Lower leg skin (tissue), 3 donors: ENCODE results near the gene VAV3.

Experiments
- POLR2A ChIP-seq, 2 donors: fragments of 450-650 bp; IDR thresholded peaks; one replicate each; pipeline ENCODE4 v1.6.1; 2016 to 2017; ENCODE audit warnings: antibody characterized with exemption in 2 of 2, mild to moderate bottlenecking in 1 of 2, moderate library complexity in 1 of 2
- TF ChIP-seq, protein P1 (sequence below), 3 donors: fragments of 450-650 bp; IDR thresholded peaks; one replicate each; pipeline ENCODE4 v1.5.1; 2016; ENCODE audit warnings: antibody characterized with exemption in 3 of 3, mild to moderate bottlenecking in 3 of 3, moderate library complexity in 2 of 3

DNA sequence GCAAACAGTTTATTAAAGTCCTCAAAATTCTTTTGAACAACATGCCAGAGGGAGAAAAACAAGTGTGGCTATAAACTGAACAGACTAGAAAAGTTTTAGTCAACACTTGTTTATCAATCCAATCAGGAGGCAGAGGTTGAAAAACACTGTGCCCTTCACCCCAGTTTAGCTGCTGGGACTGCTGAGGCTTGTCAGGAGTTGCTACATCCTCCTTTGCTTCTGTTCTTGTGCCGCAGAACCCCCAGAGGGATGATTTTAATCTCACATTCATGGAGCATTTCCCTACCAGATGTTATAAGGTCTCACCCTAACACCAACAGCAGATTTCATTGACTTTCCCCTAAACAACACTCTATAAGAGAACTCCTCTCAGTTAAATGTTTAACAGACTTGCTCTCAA lies 321.2 kb downstream of the VAV3 start:
- TF ChIP-seq, protein P1, sequence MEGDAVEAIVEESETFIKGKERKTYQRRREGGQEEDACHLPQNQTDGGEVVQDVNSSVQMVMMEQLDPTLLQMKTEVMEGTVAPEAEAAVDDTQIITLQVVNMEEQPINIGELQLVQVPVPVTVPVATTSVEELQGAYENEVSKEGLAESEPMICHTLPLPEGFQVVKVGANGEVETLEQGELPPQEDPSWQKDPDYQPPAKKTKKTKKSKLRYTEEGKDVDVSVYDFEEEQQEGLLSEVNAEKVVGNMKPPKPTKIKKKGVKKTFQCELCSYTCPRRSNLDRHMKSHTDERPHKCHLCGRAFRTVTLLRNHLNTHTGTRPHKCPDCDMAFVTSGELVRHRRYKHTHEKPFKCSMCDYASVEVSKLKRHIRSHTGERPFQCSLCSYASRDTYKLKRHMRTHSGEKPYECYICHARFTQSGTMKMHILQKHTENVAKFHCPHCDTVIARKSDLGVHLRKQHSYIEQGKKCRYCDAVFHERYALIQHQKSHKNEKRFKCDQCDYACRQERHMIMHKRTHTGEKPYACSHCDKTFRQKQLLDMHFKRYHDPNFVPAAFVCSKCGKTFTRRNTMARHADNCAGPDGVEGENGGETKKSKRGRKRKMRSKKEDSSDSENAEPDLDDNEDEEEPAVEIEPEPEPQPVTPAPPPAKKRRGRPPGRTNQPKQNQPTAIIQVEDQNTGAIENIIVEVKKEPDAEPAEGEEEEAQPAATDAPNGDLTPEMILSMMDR (IDR thresholded peaks at IDR 0.05), result no peak
- no peak for TF ChIP-seq POLR2A (IDR thresholded peaks at IDR 0.05)
